H1 (cell line): ENCODE results near the gene GJC2. TPM values are rescaled to one million over a fixed set of nuclear protein-coding genes. Genes with fewer than 3 reads are reported as not detected.

Experiments
- CTCF ChIA-PET: fragments of 300-600 bp; sonication (Branson Sonifier 250); formaldehyde crosslinking; loops from one replicate; lab custom pipeline; 2021; ENCODE audit not compliant: partially characterized antibody; lab: Charles Lee
- POLR2A ChIA-PET: fragments of 300-600 bp; sonication (Branson Sonifier 250); formaldehyde crosslinking; loops from one replicate; lab custom pipeline; 2021; ENCODE audit warnings: inconsistent platforms; ENCODE audit not compliant: partially characterized antibody; lab: Charles Lee
- DNase-seq, 2 experiments: peaks; one replicate each; pipeline versions ENCODE4 v3.0.0 to v3.0.0-alpha.2; 2010 to 2022; ENCODE audit warnings: low spot score in 2 of 2, low read depth in 1 of 2, mixed read lengths in 1 of 2
- FAIRE-seq: peaks from 2 replicates; lab custom pipeline; 2011; peaks lifted over from hg19 to GRCh38; lab: Jason Lieb, UNC
- H2AFZ ChIP-seq: 2 replicates; pipeline ENCODE4 v1.8.1; 2012; ENCODE audit warnings: low read length, inconsistent platforms
- H2AK5ac ChIP-seq: 2 replicates; pipeline ENCODE4 v1.6.1; 2013; ENCODE audit warnings: low read depth, low read length
- H2BK120ac ChIP-seq: replicated peaks from 2 replicates; pipeline ENCODE3; 2013; ENCODE audit warnings: low read depth, low read length, inconsistent platforms
- H2BK12ac ChIP-seq: 2 replicates; pipeline ENCODE4 v1.6.1; 2013; ENCODE audit warnings: low read depth, low read length
- H2BK15ac ChIP-seq: 2 replicates; pipeline ENCODE4 v1.6.1; 2013; ENCODE audit warnings: low read length
- H2BK20ac ChIP-seq: 2 replicates; pipeline ENCODE4 v1.6.1; 2013; ENCODE audit warnings: low read length
- H2BK5ac ChIP-seq: 2 replicates; pipeline ENCODE4 v1.6.1; 2013; ENCODE audit warnings: low read depth, low read length
- H3K14ac ChIP-seq: 2 replicates; pipeline ENCODE4 v1.6.1; 2013; ENCODE audit warnings: inconsistent platforms; ENCODE audit not compliant: insufficient read length
- H3K18ac ChIP-seq: 2 replicates; pipeline ENCODE4 v1.6.1; 2013; ENCODE audit warnings: low read length; ENCODE audit errors: extremely low read depth
- H3K23ac ChIP-seq: 2 replicates; pipeline ENCODE4 v1.6.1; 2013; ENCODE audit warnings: inconsistent platforms; ENCODE audit not compliant: insufficient read length
- H3K23me2 ChIP-seq: 2 replicates; pipeline ENCODE4 v1.6.1; 2013; ENCODE audit warnings: low read depth, low read length
- H3K27ac ChIP-seq: 2 replicates; pipeline ENCODE4 v1.6.1; 2011; ENCODE audit warnings: low read depth, low read length, inconsistent platforms
- H3K27me3 ChIP-seq, 4 experiments: replicated peaks in 1 of 4; 1 replicate in 1 of 4; 2 replicates in 3 of 4; pipeline versions ENCODE4 v1.6.1 to v1.8.1; 2011 to 2013; ENCODE audit warnings: low read length in 3 of 4, mild to moderate bottlenecking in 3 of 4, inconsistent platforms in 2 of 4, mixed read lengths in 2 of 4, moderate library complexity in 1 of 4; ENCODE audit not compliant: control insufficient read depth in 3 of 4, insufficient read depth in 3 of 4; ENCODE audit errors: extremely low read depth in 1 of 4
- H3K36me3 ChIP-seq, 4 experiments: 2 replicates each; pipeline versions ENCODE4 v1.6.1 to v1.8.1; 2011 to 2013; ENCODE audit warnings: mild to moderate bottlenecking in 4 of 4, low read length in 3 of 4, moderate library complexity in 2 of 4, control low read depth in 1 of 4, inconsistent platforms in 1 of 4; ENCODE audit not compliant: insufficient read depth in 4 of 4, control insufficient read depth in 2 of 4
- H3K4ac ChIP-seq: replicated peaks from 2 replicates; pipeline ENCODE3; 2013; ENCODE audit warnings: low read length, low read depth, mixed read lengths, inconsistent platforms; ENCODE audit not compliant: insufficient read length
- H3K4me1 ChIP-seq, 4 experiments: replicated peaks in 1 of 4; 1 replicate in 1 of 4; 2 replicates in 3 of 4; pipeline versions ENCODE4 v1.6.1 to v1.8.1; 2011 to 2013; ENCODE audit warnings: low read length in 3 of 4, inconsistent platforms in 2 of 4, mixed read lengths in 1 of 4; ENCODE audit not compliant: insufficient read depth in 4 of 4, control insufficient read depth in 3 of 4
- H3K4me2 ChIP-seq, 2 experiments: 2 replicates each; pipeline versions ENCODE4 v1.6.1 to v1.8.1; 2011 to 2013; ENCODE audit warnings: low read depth in 2 of 2, low read length in 2 of 2, control low read depth in 1 of 2, inconsistent platforms in 1 of 2, mild to moderate bottlenecking in 1 of 2; ENCODE audit not compliant: insufficient read depth in 1 of 2
- H3K4me3 ChIP-seq, 4 experiments: fragments of 200-600, 300-600 bp in 1 of 4; sonication (generic), shearing (Covaris generic), sonication (Bioruptor Twin) in 1 of 4; 2 replicates each; pipeline versions ENCODE4 v1.5.1 to v1.8.1; 2011 to 2016; ENCODE audit warnings: low read length in 4 of 4, low read depth in 3 of 4, control low read depth in 2 of 4, inconsistent platforms in 2 of 4, mild to moderate bottlenecking in 2 of 4, mixed read lengths in 1 of 4, moderate library complexity in 1 of 4; ENCODE audit not compliant: insufficient read depth in 2 of 4; ENCODE audit errors: extremely low read depth in 1 of 4
- H3K56ac ChIP-seq: replicated peaks from 2 replicates; pipeline ENCODE3; 2013; ENCODE audit warnings: low read depth, mild to moderate bottlenecking, mixed read lengths, low read length, inconsistent platforms; ENCODE audit not compliant: insufficient read length
- H3K79me1 ChIP-seq: 2 replicates; pipeline ENCODE4 v1.6.1; 2013; ENCODE audit warnings: low read depth, low read length, control low read depth
- H3K79me2 ChIP-seq, 2 experiments: 2 replicates each; pipeline versions ENCODE4 v1.6.1 to v1.8.1; 2012 to 2013; ENCODE audit warnings: low read length in 2 of 2, mild to moderate bottlenecking in 2 of 2, inconsistent platforms in 1 of 2; ENCODE audit not compliant: insufficient read depth in 2 of 2, control insufficient read depth in 1 of 2
- H3K9ac ChIP-seq, 4 experiments: replicated peaks in 1 of 4; 1 replicate in 1 of 4; 2 replicates in 3 of 4; pipeline versions ENCODE4 v1.6.1 to v1.8.1; 2011 to 2013; ENCODE audit warnings: low read depth in 3 of 4, low read length in 3 of 4, control low read depth in 2 of 4, mild to moderate bottlenecking in 2 of 4, moderate library complexity in 2 of 4, inconsistent platforms in 1 of 4; ENCODE audit errors: extremely low read depth in 1 of 4
- H3K9me3 ChIP-seq, 2 experiments: 2 replicates each; pipeline versions ENCODE4 v1.6.1 to v1.8.1; 2012 to 2013; ENCODE audit warnings: mild to moderate bottlenecking in 2 of 2, moderate library complexity in 2 of 2, control low read depth in 1 of 2, inconsistent platforms in 1 of 2, low read depth in 1 of 2, low read length in 1 of 2, mixed read lengths in 1 of 2; ENCODE audit not compliant: insufficient read depth in 2 of 2
- H4K20me1 ChIP-seq, 2 experiments: replicated peaks in 1 of 2; 2 replicates each; pipeline versions ENCODE3 to v1.8.1; 2011 to 2013; ENCODE audit warnings: inconsistent platforms in 2 of 2, low read length in 2 of 2, mild to moderate bottlenecking in 1 of 2; ENCODE audit not compliant: insufficient read depth in 2 of 2, control insufficient read depth in 1 of 2
- H4K5ac ChIP-seq: 2 replicates; pipeline ENCODE4 v1.6.1; 2013; ENCODE audit warnings: low read length, low read depth, mixed read lengths, inconsistent platforms; ENCODE audit not compliant: insufficient read length
- H4K8ac ChIP-seq: 2 replicates; pipeline ENCODE4 v1.8.0; 2013; ENCODE audit warnings: mild to moderate bottlenecking, moderate library complexity, low read length, inconsistent platforms; ENCODE audit not compliant: insufficient read depth; ENCODE audit errors: extremely low read depth
- H4K91ac ChIP-seq: replicated peaks from 2 replicates; pipeline ENCODE3; 2013; ENCODE audit warnings: low read length, mixed read lengths, inconsistent platforms; ENCODE audit not compliant: insufficient read length
- CBX5 ChIP-seq: fragments of 300-800, 300-1000 bp; sonication (generic); IDR thresholded peaks from 2 replicates; pipeline ENCODE4 v1.7.1; 2016; ENCODE audit warnings: antibody characterized with exemption, low read length, low read depth
- CHD2 ChIP-seq: IDR thresholded peaks from 2 replicates; pipeline ENCODE4 v1.6.1; 2012; ENCODE audit warnings: low read length, improper control_type of control experiment
- GTF2F1 ChIP-seq: IDR thresholded peaks from 2 replicates; pipeline ENCODE4 v1.6.1; 2012; ENCODE audit warnings: low read depth, low read length, improper control_type of control experiment, borderline replicate concordance
- RXRA ChIP-seq: IDR thresholded peaks from 2 replicates; pipeline ENCODE4 v1.6.1; 2011; ENCODE audit warnings: low read depth, mild to moderate bottlenecking, low read length, moderate library complexity; ENCODE audit not compliant: insufficient read depth
- SIN3A ChIP-seq, 2 experiments: IDR thresholded peaks in 1 of 2; conservative IDR thresholded peaks in 1 of 2; 2 replicates each; pipeline ENCODE4 v1.6.1; 2011 to 2012; ENCODE audit warnings: low read length in 2 of 2, improper control_type of control experiment in 1 of 2, low read depth in 1 of 2, mild to moderate bottlenecking in 1 of 2
- SP2 ChIP-seq: IDR thresholded peaks from 2 replicates; pipeline ENCODE4 v1.6.1; 2012; ENCODE audit warnings: mild to moderate bottlenecking, low read length, inconsistent platforms
- USF2 ChIP-seq: IDR thresholded peaks from 2 replicates; pipeline ENCODE4 v1.6.1; 2011; ENCODE audit warnings: low read length, improper control_type of control experiment
- YY1 ChIP-seq: IDR thresholded peaks from 2 replicates; pipeline ENCODE4 v1.6.1; 2011; ENCODE audit warnings: low read depth, mild to moderate bottlenecking, low read length
- WGBS, 2 experiments: shearing (Covaris generic) in 1 of 2; methylation state at CpG; one replicate each; pipeline versions ENCODE4 v1.1.6 to v1.1.7; 2013 to 2015; ENCODE audit warnings: low lambda C conversion rate in 2 of 2, mixed read lengths in 2 of 2, inconsistent platforms in 1 of 2, low coverage in 1 of 2, missing lambda C conversion rate in 1 of 2; ENCODE audit not compliant: insufficient replicate concordance in 2 of 2, insufficient coverage in 1 of 2, insufficient read length in 1 of 2; ENCODE audit errors: extremely low coverage in 1 of 2, missing lambda C conversion rate in 1 of 2; 5-methylcytosine and 5-hydroxymethylcytosine counted together
- polyA plus RNA-seq, 7 experiments: library from polyadenylated mRNA; depleted of rRNA in 3 of 7; stranded (reverse) in 5 of 7; unstranded in 2 of 7; fragments of >200 nt in 5 of 7; fragments of 200-250 nt in 2 of 7; gene quantifications; 1 replicate in 5 of 7; 2 replicates in 1 of 7; 4 replicates in 1 of 7; pipeline versions ENCODE4 v1.2.1 to v1.2.3, GENCODE V29; 2011 to 2013; ENCODE audit warnings: missing spikeins in 2 of 7, mixed read lengths in 2 of 7
- total RNA-seq: library from RNA; stranded (reverse); fragmentation: NEBNext Ultra II Directional; extraction: Animal tissue kit (Norgen Biotek cat#: 25700); gene quantifications from 2 replicates; pipeline ENCODE4 v1.2.1, GENCODE V29; 2021

GJC2 gene
- total and polyA plus RNA-seq, 2 of the 8 experiments (the other 6 are each of a cell fraction or from before 2014, with no cell fraction given): 0.17 to 0.54 TPM

GRCh38 chr1:228131766-228132165 is 18.0 kb upstream of the GJC2 start:
- H3K4me3 ChIP-seq: no peak overlapping the region
- H3K79me2 ChIP-seq: no peaks in the 10 kb centered on the region
- H2BK120ac ChIP-seq: no peak overlapping the region
- no peak overlapping the region for H3K23ac ChIP-seq
- H3K23me2 ChIP-seq: no peaks in the 10 kb centered on the region
- ChIA-PET POLR2A (interaction anchor here (0.9 kb wide), 1 partner anchor 50 kb away, joined by 3 read pairs; no protein-coding TSS in a partner anchor), CTCF (interaction anchor here (1.2 to 4.6 kb wide), 7 partner anchors 11 to 236 kb away, joined by 3 to 40 read pairs (median 5); partner anchors contain the start of gene IBA57)
- H3K56ac ChIP-seq: no peak overlapping the region
- no peak overlapping the region for H3K14ac ChIP-seq
- no peaks in the 10 kb centered on the region for H3K9me3 ChIP-seq
- DNase-seq (no peak), FAIRE-seq (no peak)
- H3K27me3 ChIP-seq: peaks cover 0 to 21% (median 7%) of the 10 kb centered on the region in 4 experiments; a peak in 6 of 7 replicates
- H4K20me1 ChIP-seq: no peaks in the 10 kb centered on the region
- H4K91ac ChIP-seq: no peak overlapping the region
- H2BK20ac ChIP-seq: no peak overlapping the region
- no peaks in the 10 kb centered on the region for H3K36me3 ChIP-seq
- H2BK15ac ChIP-seq: no peak overlapping the region
- H3K4me1 ChIP-seq: no peaks in the 10 kb centered on the region; a peak in 1 of 7 replicates
- H4K8ac ChIP-seq: no peak overlapping the region
- no peak overlapping the region for H2BK5ac ChIP-seq
- WGBS, 2 experiments: 71% methylated on average over 2 of the region's 2 CpGs; no CpG with 5 or more reads in 1 of the 2 experiments
- no peaks in the 10 kb centered on the region; the same call in 1 of the 2 replicates for H3K79me1 ChIP-seq
- H2BK12ac ChIP-seq: no peak overlapping the region
- H2AK5ac ChIP-seq: no peak overlapping the region
- no peak overlapping the region for H3K4ac ChIP-seq
- no peak overlapping the region for H3K27ac ChIP-seq
- H2AFZ ChIP-seq: no peak overlapping the region
- H3K4me2 ChIP-seq: no peak overlapping the region
- no peak overlapping the region for H4K5ac ChIP-seq
- H3K9ac ChIP-seq: no peak overlapping the region
- H3K18ac ChIP-seq: no peak overlapping the region
- no peak for TF ChIP-seq SP2
- TF ChIP-seq USF2: no peak
- no peak for TF ChIP-seq GTF2F1
- TF ChIP-seq CHD2: no peak
- no peak for TF ChIP-seq YY1
- no peak for TF ChIP-seq SIN3A (conservative IDR thresholded peaks at IDR 0.05 in 1 of 2, IDR thresholded peaks at IDR 0.05 in 1 of 2; ENCODE audit: low read depth in 1 of 2, low read length in 2 of 2)
- no peak for TF ChIP-seq RXRA
- TF ChIP-seq CBX5: no peak
